A549 (cell line): ENCODE measurements around the gene ARMH3. TPM values are rescaled to one million over a fixed set of nuclear protein-coding genes. Genes with fewer than 3 reads are reported as not detected.

ENCODE experiments used
- ATAC-seq, 2 experiments: fragments of 200-7000 bp in 1 of 2; fragments of >200 bp in 1 of 2; cut with Nextera tagmentation in 1 of 2; cut with Tn5 transposase in 1 of 2; 3 replicates each; pipeline versions ENCODE4 v1.8.0 to v1.9.1; 2018 to 2020; ENCODE audit warnings: mild to moderate bottlenecking in 1 of 2, moderate library complexity in 1 of 2
- CTCF ChIA-PET: fragments of 300-600 bp; sonication (Branson Sonifier 250); formaldehyde crosslinking; extraction: SDS; loops from one replicate; lab custom pipeline; 2021; ENCODE audit warnings: antibody characterized with exemption, inconsistent platforms; lab: Yijun Ruan, JAX
- POLR2A ChIA-PET: fragments of 350-600 bp; formaldehyde crosslinking; extraction: SDS; loops from one replicate; lab custom pipeline; 2021; ENCODE audit warnings: antibody characterized with exemption, inconsistent platforms; lab: Yijun Ruan, JAX
- DNase-seq, 2 experiments: peaks; one replicate each; pipeline versions ENCODE4 v3.0.0 to v3.0.0-alpha.2; 2011 to 2016; ENCODE audit warnings: low read depth in 1 of 2, low spot score in 1 of 2
- FAIRE-seq: peaks from 2 replicates; lab custom pipeline; 2011; peaks lifted over from hg19 to GRCh38; lab: Jason Lieb, UNC
- H3K27ac ChIP-seq, 2 experiments: fragments of >200 bp; sonication (Bioruptor Twin); formaldehyde crosslinking; 3 replicates each; pipeline ENCODE4 v1.5.1; 2016 to 2017
- H3K4me1 ChIP-seq: fragments of >200 bp; sonication (Bioruptor Twin); formaldehyde crosslinking; 3 replicates; pipeline ENCODE4 v1.6.1; 2016
- H3K4me2 ChIP-seq: fragments of >200 bp; sonication (Bioruptor Twin); formaldehyde crosslinking; 3 replicates; pipeline ENCODE4 v1.6.1; 2016
- H3K4me3 ChIP-seq: fragments of >200 bp; sonication (Bioruptor Twin); formaldehyde crosslinking; 3 replicates; pipeline ENCODE4 v1.5.1; 2016
- H3K9me3 ChIP-seq: fragments of >200 bp; sonication (Bioruptor Twin); formaldehyde crosslinking; 3 replicates; pipeline ENCODE4 v1.6.1; 2016
- BHLHE40 ChIP-seq: IDR thresholded peaks from 2 replicates; pipeline ENCODE4 v1.6.1; 2012; ENCODE audit warnings: low read depth, low read length, inconsistent platforms
- CBX2 ChIP-seq: fragments of 200-600 bp; sonication (generic); IDR thresholded peaks from 2 replicates; pipeline ENCODE4 v1.6.1; 2016; ENCODE audit warnings: low read depth, mild to moderate bottlenecking, borderline replicate concordance
- CBX8 ChIP-seq: fragments of 200-600 bp; sonication (generic); IDR thresholded peaks from 2 replicates; pipeline ENCODE4 v1.6.1; 2016
- CEBPB ChIP-seq, 2 experiments: fragments of >200 bp in 1 of 2; sonication (Bioruptor Twin) in 1 of 2; formaldehyde crosslinking in 1 of 2; IDR thresholded peaks; 2 replicates each; pipeline ENCODE4 v1.6.1; 2012 to 2016
- CTCF ChIP-seq: fragments of >200 bp; sonication (Bioruptor Twin); formaldehyde crosslinking; IDR thresholded peaks from 3 replicates; pipeline ENCODE4 v1.5.1; 2016
- EHF ChIP-seq: fragments of 250-450 bp; sonication (Bioruptor Pico); IDR thresholded peaks from 2 replicates; pipeline ENCODE4 v1.5.0; 2020; ENCODE audit warnings: mild to moderate bottlenecking
- EHMT2 ChIP-seq: fragments of 200-600 bp; sonication (generic); IDR thresholded peaks from 2 replicates; pipeline ENCODE4 v1.6.1; 2016; ENCODE audit warnings: antibody characterized with exemption, low read depth, mild to moderate bottlenecking, moderate library complexity
- FOXS1 ChIP-seq: fragments of 250-450 bp; sonication (Bioruptor Pico); IDR thresholded peaks from 2 replicates; pipeline ENCODE4 v1.5.0; 2020; ENCODE audit warnings: mild to moderate bottlenecking, moderate library complexity
- GATA3 ChIP-seq: IDR thresholded peaks from 2 replicates; pipeline ENCODE4 v1.6.1; 2012; ENCODE audit warnings: borderline replicate concordance
- HEYL ChIP-seq: fragments of 250-450 bp; sonication (Bioruptor Pico); IDR thresholded peaks from 2 replicates; pipeline ENCODE4 v1.8.0; 2021; ENCODE audit warnings: mild to moderate bottlenecking, moderate library complexity
- JUNB ChIP-seq: fragments of >200 bp; sonication (Bioruptor Twin); formaldehyde crosslinking; IDR thresholded peaks from 2 replicates; pipeline ENCODE4 v1.6.1; 2016
- KDM5A ChIP-seq: fragments of 200-600 bp; sonication (generic); IDR thresholded peaks from 2 replicates; pipeline ENCODE4 v1.6.1; 2016; ENCODE audit warnings: antibody characterized with exemption, mild to moderate bottlenecking
- MAFK ChIP-seq: fragments of 450-650 bp; IDR thresholded peaks from 2 replicates; pipeline ENCODE4 v1.6.1; 2014; ENCODE audit not compliant: partially characterized antibody
- MAX ChIP-seq: IDR thresholded peaks from 2 replicates; pipeline ENCODE4 v1.6.1; 2012
- MYC ChIP-seq: IDR thresholded peaks from 2 replicates; pipeline ENCODE4 v1.6.1; 2012; ENCODE audit warnings: mild to moderate bottlenecking, inconsistent platforms, low read length, improper control_type of control experiment, borderline replicate concordance
- NFE2L2 ChIP-seq: fragments of 150-350 bp; conservative IDR thresholded peaks from 2 replicates; pipeline ENCODE4 v1.6.1; 2014; ENCODE audit warnings: low read length
- NPAS2 ChIP-seq: fragments of 250-450 bp; sonication (Bioruptor Pico); IDR thresholded peaks from 2 replicates; pipeline ENCODE4 v1.8.0; 2022; ENCODE audit warnings: mild to moderate bottlenecking, moderate library complexity, borderline replicate concordance
- PHF8 ChIP-seq: fragments of 200-600 bp; sonication (generic); IDR thresholded peaks from 2 replicates; pipeline ENCODE4 v1.6.1; 2016; ENCODE audit warnings: low read depth, mild to moderate bottlenecking, antibody characterized with exemption, moderate library complexity, borderline replicate concordance
- RARB ChIP-seq: fragments of 250-450 bp; sonication (Bioruptor Pico); IDR thresholded peaks from 2 replicates; pipeline ENCODE4 v1.8.0; 2021; ENCODE audit warnings: mild to moderate bottlenecking, moderate library complexity
- REST ChIP-seq: fragments of 200-600 bp; sonication (generic); IDR thresholded peaks from 2 replicates; pipeline ENCODE4 v1.6.1; 2016; ENCODE audit warnings: antibody characterized with exemption, mild to moderate bottlenecking, moderate library complexity
- RFX5 ChIP-seq: fragments of 450-650 bp; IDR thresholded peaks from 2 replicates; pipeline ENCODE4 v1.7.1; 2014; ENCODE audit warnings: antibody characterized with exemption, mild to moderate bottlenecking, moderate library complexity
- RNF2 ChIP-seq: fragments of 200-600 bp; sonication (generic); IDR thresholded peaks from 2 replicates; pipeline ENCODE4 v1.6.1; 2016; ENCODE audit warnings: low read depth, mild to moderate bottlenecking, antibody characterized with exemption, moderate library complexity, borderline replicate concordance
- SREBF2 ChIP-seq: fragments of 450-650 bp; IDR thresholded peaks from 2 replicates; pipeline ENCODE4 v1.6.1; 2014; ENCODE audit warnings: mild to moderate bottlenecking, moderate library complexity
- TFCP2L1 ChIP-seq: fragments of 250-450 bp; sonication (Bioruptor Pico); IDR thresholded peaks from 2 replicates; pipeline ENCODE4 v1.5.0; 2021; ENCODE audit warnings: mild to moderate bottlenecking
- TP53 ChIP-seq: fragments of 250-450 bp; sonication (Bioruptor Pico); IDR thresholded peaks from 2 replicates; pipeline ENCODE4 v1.5.0; 2021; ENCODE audit warnings: mild to moderate bottlenecking, moderate library complexity
- USF2 ChIP-seq: fragments of 450-650 bp; IDR thresholded peaks from 2 replicates; pipeline ENCODE4 v1.6.1; 2014; ENCODE audit warnings: antibody characterized with exemption
- ZFP36 ChIP-seq: fragments of 450-650 bp; IDR thresholded peaks from 2 replicates; pipeline ENCODE4 v1.6.1; 2014; ENCODE audit warnings: borderline replicate concordance; ENCODE audit not compliant: partially characterized antibody
- ZSCAN20 ChIP-seq: fragments of 250-450 bp; sonication (Bioruptor Pico); IDR thresholded peaks from 2 replicates; pipeline ENCODE4 v1.8.0; 2022; ENCODE audit warnings: mild to moderate bottlenecking, moderate library complexity
- WGBS: methylation state at CpG from one replicate; pipeline ENCODE4 v1.1.6; 2017; ENCODE audit errors: missing lambda C conversion rate; 5-methylcytosine and 5-hydroxymethylcytosine counted together
- polyA plus RNA-seq, 4 experiments: library from polyadenylated mRNA; depleted of rRNA in 3 of 4; stranded (reverse); fragments of >200 nt; fragmentation: RNase III in 1 of 4; extraction: RNeasy Plus Mini Kit Qiagen cat#74134 plus additional on column Dnase treatment in 1 of 4; gene quantifications; 2 replicates in 3 of 4; 3 replicates in 1 of 4; pipeline ENCODE4 v1.2.3, GENCODE V29; 2011 to 2017

The ARMH3 gene
- polyA plus RNA-seq, 2 of the 4 experiments (the other 2 are of a cell fraction) = 12.7 to 17.3 TPM

- FAIRE-seq (peak; percentile 18), DNase-seq (no peak), ATAC-seq (no peak)
- Histone ChIP-seq H3K9me3 (no peaks in the 10 kb centered on the region), H3K4me2 (no peak overlapping the region), H3K4me1 (peaks cover 17% of the 10 kb centered on the region), H3K27ac (no peak overlapping the region), H3K4me3 (no peak overlapping the region)
- POLR2A ChIA-PET = no interaction called here
- 67% methylated on average over 4 of the region's 4 CpGs for WGBS
- TF ChIP-seq NPAS2 (no peak), NFE2L2 (no peak), FOXS1 (no peak), HEYL (CRISPR knock-in tag) (no peak), GATA3 (no peak), EHMT2 (no peak), RFX5 (no peak), JUNB (no peak), ZFP36 (no peak), KDM5A (no peak), CEBPB (IDR thresholded peaks at IDR 0.05) (no peak), ZSCAN20 (CRISPR knock-in tag) (no peak), SREBF2 (no peak), RNF2 (no peak), MAX (no peak), CBX8 (no peak), RARB (CRISPR knock-in tag) (no peak)
- CTCF ChIA-PET = interaction anchor here (0.6 to 4.3 kb wide), 8 partner anchors 10 to 133 kb away, joined by 3 to 19 read pairs (median 4); no protein-coding TSS in a partner anchor
Measured at GRCh38 chr10:101969412-101969922, 86.5 kb downstream of the ARMH3 start.

GRCh38 chr10:101968940-101969321 lies 87.0 kb downstream of the ARMH3 start:
- no peak for ATAC-seq
- Histone ChIP-seq H3K4me2 (no peak overlapping the region), H3K4me1 (peaks cover 12% of the 10 kb centered on the region), H3K4me3 (no peak overlapping the region), H3K9me3 (no peaks in the 10 kb centered on the region), H3K27ac (no peak overlapping the region)
- TF ChIP-seq HEYL (CRISPR knock-in tag) = no peak
- no peak for TF ChIP-seq MAFK
- no peak for TF ChIP-seq CTCF
- TF ChIP-seq PHF8 = no peak
- TF ChIP-seq REST = no peak
- TF ChIP-seq TFCP2L1 = no peak
- no peak for TF ChIP-seq TP53
- TF ChIP-seq CBX2 = no peak
- no peak for TF ChIP-seq CBX8
- no peak for TF ChIP-seq SREBF2
- no peak for TF ChIP-seq USF2
- no peak for TF ChIP-seq BHLHE40
- TF ChIP-seq EHF (CRISPR knock-in tag) = no peak
- no peak for TF ChIP-seq MYC
- no peak for TF ChIP-seq ZSCAN20 (CRISPR knock-in tag)
- no peak for TF ChIP-seq GATA3
- no peak for DNase-seq
- CTCF ChIA-PET = interaction anchor here (0.7 to 2.4 kb wide), 4 partner anchors 10 to 133 kb away, joined by 3 to 8 read pairs (median 4); no protein-coding TSS in a partner anchor
- peak; percentile 51 for FAIRE-seq
- WGBS = 92% methylated on average over 1 of the region's 1 CpG
- POLR2A ChIA-PET = no interaction called here
